HG02642 (cell line): ENCODE results near the gene KIR2DL3.
"Not testable (repeated sequence)": the region's sequence is repeated elsewhere in the genome, so short reads cannot be mapped to it uniquely, and the experiment has no call there.

ENCODE experiments used
- ATAC-seq: cut with Tn5 transposase; IDR thresholded peaks from one replicate; pipeline ENCODE4 v1.9.1; 2021; ENCODE audit warnings: mild to moderate bottlenecking; ENCODE audit not compliant: unreplicated experiment, poor library complexity

The KIR2DL3 gene

GRCh38 chr19:54786091-54786723 is 47.9 kb downstream of the KIR2DL3 start:
- not testable (repeated sequence) for ATAC-seq

- not testable (repeated sequence) for ATAC-seq
Observed at GRCh38 chr19:54788154-54788553, 49.8 kb downstream of the KIR2DL3 start.

GRCh38 chr19:54790711-54791110 is 52.4 kb downstream of the KIR2DL3 start:
- ATAC-seq: no peak

- no peak for ATAC-seq
Observed at GRCh38 chr19:54791476-54791875, 53.2 kb downstream of the KIR2DL3 start.

- ATAC-seq: no peak
Observed at GRCh38 chr19:54792814-54793213, 54.5 kb downstream of the KIR2DL3 start.

- no peak for ATAC-seq
Observed at GRCh38 chr19:54795758-54796157, 57.4 kb downstream of the KIR2DL3 start.
